Astrocyte (in vitro differentiated cells and primary cell): ENCODE results near the gene RGSL1. TPM values are rescaled to one million over a fixed set of nuclear protein-coding genes. Genes with fewer than 3 reads are reported as not detected.

ENCODE experiments used
- DNase-seq: peaks from one replicate; pipeline ENCODE4 v3.0.0-alpha.2; 2010; ENCODE audit warnings: low read depth
- FAIRE-seq: peaks from 2 replicates; lab custom pipeline; 2011; peaks lifted over from hg19 to GRCh38; lab: Jason Lieb, UNC
- H2AFZ ChIP-seq: 2 replicates; pipeline ENCODE4 v1.6.0; 2012; ENCODE audit warnings: low read depth, low read length, inconsistent platforms
- H3K27ac ChIP-seq: 2 replicates; pipeline ENCODE4 v1.5.1; 2011; ENCODE audit warnings: low read depth, low read length, inconsistent platforms
- H3K27me3 ChIP-seq: 2 replicates; pipeline ENCODE4 v1.6.0; 2011; ENCODE audit warnings: low read length, inconsistent platforms; ENCODE audit not compliant: insufficient read depth
- H3K36me3 ChIP-seq: 2 replicates; pipeline ENCODE4 v1.5.1; 2011; ENCODE audit warnings: low read length, inconsistent platforms; ENCODE audit not compliant: insufficient read depth
- H3K4me1 ChIP-seq: 2 replicates; pipeline ENCODE4 v1.5.1; 2011; ENCODE audit warnings: low read length, inconsistent platforms; ENCODE audit not compliant: insufficient read depth
- H3K4me2 ChIP-seq: 2 replicates; pipeline ENCODE4 v1.6.0; 2012; ENCODE audit warnings: low read length, inconsistent platforms
- H3K4me3 ChIP-seq: 2 replicates; pipeline ENCODE4 v1.5.1; 2011; ENCODE audit warnings: low read depth, mild to moderate bottlenecking, low read length, inconsistent platforms; ENCODE audit not compliant: insufficient read depth
- H3K79me2 ChIP-seq: 2 replicates; pipeline ENCODE4 v1.6.0; 2012; ENCODE audit warnings: mild to moderate bottlenecking, low read length, inconsistent platforms; ENCODE audit not compliant: insufficient read depth
- H3K9ac ChIP-seq: 2 replicates; pipeline ENCODE4 v1.6.0; 2012; ENCODE audit warnings: mild to moderate bottlenecking, low read length, inconsistent platforms
- H3K9me3 ChIP-seq: 2 replicates; pipeline ENCODE4 v1.5.1; 2012; ENCODE audit warnings: low read depth, mild to moderate bottlenecking, low read length, inconsistent platforms; ENCODE audit not compliant: insufficient read depth
- H4K20me1 ChIP-seq: 2 replicates; pipeline ENCODE4 v1.6.0; 2012; ENCODE audit warnings: low read length, inconsistent platforms; ENCODE audit not compliant: insufficient read depth
- H3K27ac Mint-ChIP-seq: one replicate; pipeline ENCODE4 v1.8.0; 2021; ENCODE audit warnings: mild to moderate bottlenecking, mixed read lengths; ENCODE audit not compliant: unreplicated experiment
- H3K27me3 Mint-ChIP-seq: one replicate; pipeline ENCODE4 v1.8.0; 2021; ENCODE audit warnings: low read depth, mixed read lengths; ENCODE audit not compliant: unreplicated experiment
- H3K36me3 Mint-ChIP-seq: one replicate; pipeline ENCODE4 v1.8.0; 2021; ENCODE audit warnings: low read depth, mixed read lengths; ENCODE audit not compliant: unreplicated experiment
- H3K4me1 Mint-ChIP-seq: one replicate; pipeline ENCODE4 v1.8.0; 2021; ENCODE audit warnings: low read depth, mixed read lengths; ENCODE audit not compliant: unreplicated experiment
- H3K4me3 Mint-ChIP-seq: one replicate; pipeline ENCODE4 v1.8.0; 2021; ENCODE audit warnings: mild to moderate bottlenecking, moderate library complexity, mixed read lengths; ENCODE audit not compliant: unreplicated experiment
- H3K9me3 Mint-ChIP-seq: one replicate; pipeline ENCODE4 v1.8.0; 2021; ENCODE audit warnings: mild to moderate bottlenecking, mixed read lengths; ENCODE audit not compliant: unreplicated experiment
- CTCF ChIP-seq: IDR thresholded peaks from 2 replicates; pipeline ENCODE4 v1.5.1; 2011; ENCODE audit warnings: low read depth, mild to moderate bottlenecking, inconsistent platforms, low read length, moderate library complexity; ENCODE audit not compliant: insufficient read depth
- EZH2 ChIP-seq: IDR thresholded peaks from 2 replicates; pipeline ENCODE4 v1.6.1; 2012; ENCODE audit warnings: mild to moderate bottlenecking, low read length, inconsistent platforms; ENCODE audit not compliant: insufficient read depth
- total RNA-seq: library from RNA; stranded (reverse); gene quantifications from 2 replicates; pipeline ENCODE4 v1.2.1, GENCODE V29; 2021

The RGSL1 gene
- total RNA-seq, 1 donor from 2014 or later = not detected

GRCh38 chr1:182552527-182552926 is 102.6 kb downstream of the RGSL1 start:
- peaks cover 6% of the 10 kb centered on the region for H3K4me1 Mint-ChIP-seq
- Histone ChIP-seq H2AFZ (no peak overlapping the region), H3K9ac (no peak overlapping the region), H3K27me3 (no peaks in the 10 kb centered on the region), H3K4me1 (no peaks in the 10 kb centered on the region), H3K9me3 (no peaks in the 10 kb centered on the region), H3K4me3 (no peak overlapping the region), H3K79me2 (no peaks in the 10 kb centered on the region), H3K4me2 (no peak overlapping the region), H4K20me1 (no peaks in the 10 kb centered on the region), H3K36me3 (no peaks in the 10 kb centered on the region), H3K27ac (no peak overlapping the region)
- no peaks in the 10 kb centered on the region for H3K36me3 Mint-ChIP-seq
- TF ChIP-seq EZH2 (no peak), CTCF (no peak)
- DNase-seq = no peak
- H3K9me3 Mint-ChIP-seq = peaks cover 6% of the 10 kb centered on the region
- FAIRE-seq = no peak
- peaks cover 3% of the 10 kb centered on the region for H3K27me3 Mint-ChIP-seq
- no peak overlapping the region for H3K27ac Mint-ChIP-seq
- H3K4me3 Mint-ChIP-seq = no peak overlapping the region

DNA sequence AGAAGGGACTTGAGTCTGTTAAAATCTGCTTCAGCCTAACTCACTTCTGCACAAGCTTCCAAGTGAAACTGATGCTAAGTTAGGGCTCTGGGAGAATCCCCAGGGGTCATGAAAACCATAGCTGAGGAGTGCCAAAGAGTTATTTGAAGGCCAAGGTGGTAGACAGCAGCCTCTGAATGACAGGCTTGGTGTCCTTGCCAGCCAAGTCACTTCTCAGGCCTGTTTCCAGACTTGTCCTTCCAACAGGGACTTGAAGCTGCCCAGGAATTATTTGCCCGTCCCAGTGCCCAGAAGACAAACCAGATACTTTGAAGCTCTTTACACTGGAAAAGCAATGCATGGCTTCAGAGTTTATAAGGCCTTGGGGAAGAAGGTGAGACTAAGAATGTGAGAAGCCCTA is 105.5 kb downstream of the RGSL1 start:
- no peaks in the 10 kb centered on the region for H3K79me2 ChIP-seq
- TF ChIP-seq EZH2 (no peak), CTCF (no peak)
- H3K4me1 ChIP-seq = no peaks in the 10 kb centered on the region
- H2AFZ ChIP-seq = no peak overlapping the region
- H3K27me3 ChIP-seq = no peaks in the 10 kb centered on the region
- no peaks in the 10 kb centered on the region for H3K36me3 ChIP-seq
- H3K9ac ChIP-seq = no peak overlapping the region
- Mint-ChIP-seq H3K36me3 (no peaks in the 10 kb centered on the region), H3K4me1 (peaks cover 6% of the 10 kb centered on the region), H3K27me3 (peaks cover 7% of the 10 kb centered on the region), H3K4me3 (no peak overlapping the region), H3K27ac (no peak overlapping the region), H3K9me3 (peaks cover 8% of the 10 kb centered on the region)
- H4K20me1 ChIP-seq = no peaks in the 10 kb centered on the region
- no peak overlapping the region for H3K4me2 ChIP-seq
- H3K27ac ChIP-seq = no peak overlapping the region
- DNase-seq (no peak), FAIRE-seq (no peak)
- no peak overlapping the region for H3K4me3 ChIP-seq
- H3K9me3 ChIP-seq = no peaks in the 10 kb centered on the region

GRCh38 chr1:182556279-182556678 is 106.3 kb downstream of the RGSL1 start:
- no peak overlapping the region for H3K27ac Mint-ChIP-seq
- H3K4me1 Mint-ChIP-seq = peaks cover 6% of the 10 kb centered on the region
- H3K36me3 ChIP-seq = no peaks in the 10 kb centered on the region
- no peaks in the 10 kb centered on the region for H3K79me2 ChIP-seq
- peaks cover 9% of the 10 kb centered on the region for H3K27me3 Mint-ChIP-seq
- H3K9me3 ChIP-seq = no peaks in the 10 kb centered on the region
- TF ChIP-seq EZH2 (no peak), CTCF (no peak)
- FAIRE-seq (no peak), DNase-seq (no peak)
- no peaks in the 10 kb centered on the region for H3K27me3 ChIP-seq
- peaks cover 9% of the 10 kb centered on the region for H3K9me3 Mint-ChIP-seq
- no peak overlapping the region for H3K4me3 ChIP-seq
- no peaks in the 10 kb centered on the region for H3K36me3 Mint-ChIP-seq
- no peak overlapping the region for H3K27ac ChIP-seq
- H3K4me2 ChIP-seq = no peak overlapping the region
- no peak overlapping the region for H3K9ac ChIP-seq
- no peak overlapping the region for H3K4me3 Mint-ChIP-seq
- H2AFZ ChIP-seq = no peak overlapping the region
- H3K4me1 ChIP-seq = no peaks in the 10 kb centered on the region
- H4K20me1 ChIP-seq = no peaks in the 10 kb centered on the region
